Measurements from ENCODE around the gene PDZD7. TPM values are rescaled to one million over a fixed set of nuclear protein-coding genes. Genes with fewer than 3 reads are reported as not detected.
A peak's percentile ranks its signal among the peaks of the same experiment; 100 is the strongest.

Gene PDZD7
- total RNA-seq, 1 experiment from 2014 or later = 0.50 TPM

DNA sequence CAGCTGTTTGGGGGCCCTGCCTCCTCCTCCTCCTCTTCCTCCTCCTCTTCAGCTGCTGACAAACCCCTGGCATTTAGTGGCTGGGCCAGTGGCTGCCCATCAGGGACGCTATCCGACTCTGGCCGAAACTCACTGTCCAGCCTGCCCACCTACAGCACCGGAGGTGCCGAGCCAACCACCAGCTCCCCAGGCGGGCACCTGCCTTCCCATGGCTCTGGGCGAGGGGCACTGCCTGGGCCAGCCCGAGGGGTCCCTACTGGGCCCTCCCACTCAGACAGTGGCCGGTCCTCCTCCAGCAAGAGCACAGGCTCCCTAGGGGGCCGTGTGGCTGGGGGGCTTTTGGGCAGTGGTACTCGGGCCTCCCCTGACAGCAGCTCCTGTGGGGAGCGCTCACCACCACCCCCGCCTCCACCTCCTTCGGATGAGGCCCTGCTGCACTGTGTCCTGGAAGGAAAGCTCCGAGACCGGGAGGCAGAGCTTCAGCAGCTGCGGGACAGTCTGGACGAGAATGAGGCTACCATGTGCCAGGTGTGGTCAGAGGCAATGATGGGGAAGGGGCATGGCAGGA lies 27.2 kb downstream of the PDZD7 start:
- H3K4me3 ChIP-seq = no peak overlapping the region
- H3K27ac ChIP-seq = no peak overlapping the region
- H3K4me1 ChIP-seq (replicated peaks) = peaks cover 54% of the 10 kb centered on the region
- no peaks in the 10 kb centered on the region for H3K27me3 ChIP-seq (replicated peaks)
- no peak for DNase-seq (ENCODE audit: low read depth in 1 of 2, low spot score in 2 of 2)
- H3K36me3 ChIP-seq = peaks cover 72% of the 10 kb centered on the region
- H3K9me3 ChIP-seq (replicated peaks) = no peaks in the 10 kb centered on the region

DNA sequence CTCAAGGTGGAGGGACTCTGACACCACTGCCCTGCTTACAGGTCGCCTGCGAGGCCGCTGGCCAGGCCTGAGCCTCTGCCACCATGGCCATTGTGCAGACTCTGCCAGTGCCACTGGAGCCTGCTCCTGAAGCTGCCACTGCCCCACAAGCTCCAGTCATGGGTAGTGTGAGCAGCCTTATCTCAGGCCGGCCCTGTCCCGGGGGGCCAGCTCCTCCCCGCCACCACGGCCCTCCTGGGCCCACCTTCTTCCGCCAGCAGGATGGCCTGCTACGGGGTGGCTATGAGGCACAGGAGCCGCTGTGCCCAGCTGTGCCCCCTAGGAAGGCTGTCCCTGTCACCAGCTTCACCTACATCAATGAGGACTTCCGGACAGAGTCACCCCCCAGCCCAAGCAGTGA lies 28.5 kb downstream of the PDZD7 start:
- H3K27ac ChIP-seq = no peak overlapping the region

DNA sequence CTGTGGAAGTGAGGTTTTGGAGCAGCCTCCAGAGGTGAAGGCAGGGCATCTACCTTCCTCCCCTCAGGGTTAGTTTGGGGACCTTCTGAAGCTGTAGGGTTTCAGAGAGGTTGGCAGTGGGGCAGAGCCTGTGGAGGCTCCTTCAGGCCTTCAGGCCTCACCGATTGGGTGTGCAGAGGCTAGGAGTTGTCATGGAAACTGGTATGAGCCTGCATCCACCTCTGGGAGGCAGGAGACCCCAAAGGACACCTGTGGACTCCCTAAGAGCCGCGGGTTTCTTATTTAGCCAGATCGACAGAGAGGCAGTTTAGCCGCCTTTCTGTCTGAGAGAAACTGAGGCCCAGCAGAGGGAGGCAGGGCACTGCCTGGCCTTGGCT lies 29.3 kb downstream of the PDZD7 start:
- Histone ChIP-seq H3K9me3 (replicated peaks) (no peaks in the 10 kb centered on the region), H3K27me3 (replicated peaks) (no peaks in the 10 kb centered on the region), H3K4me1 (replicated peaks) (peaks cover 54% of the 10 kb centered on the region), H3K36me3 (peaks cover 59% of the 10 kb centered on the region), H3K27ac (no peak overlapping the region), H3K4me3 (peak overlapping the region; percentile 81; the same call in 1 of the 2 replicates)
- DNase-seq (ENCODE audit: low read depth in 1 of 2, low spot score in 2 of 2) = no peak

More for the DNA sequence above, 28.5 kb downstream of the PDZD7 start:
- Histone ChIP-seq H3K4me3 (no peak overlapping the region), H3K27me3 (replicated peaks) (no peaks in the 10 kb centered on the region), H3K9me3 (replicated peaks) (no peaks in the 10 kb centered on the region), H3K4me1 (replicated peaks) (peaks cover 54% of the 10 kb centered on the region), H3K36me3 (peaks cover 68% of the 10 kb centered on the region)
- DNase-seq (ENCODE audit: low read depth in 1 of 2, low spot score in 2 of 2) = no peak

DNA sequence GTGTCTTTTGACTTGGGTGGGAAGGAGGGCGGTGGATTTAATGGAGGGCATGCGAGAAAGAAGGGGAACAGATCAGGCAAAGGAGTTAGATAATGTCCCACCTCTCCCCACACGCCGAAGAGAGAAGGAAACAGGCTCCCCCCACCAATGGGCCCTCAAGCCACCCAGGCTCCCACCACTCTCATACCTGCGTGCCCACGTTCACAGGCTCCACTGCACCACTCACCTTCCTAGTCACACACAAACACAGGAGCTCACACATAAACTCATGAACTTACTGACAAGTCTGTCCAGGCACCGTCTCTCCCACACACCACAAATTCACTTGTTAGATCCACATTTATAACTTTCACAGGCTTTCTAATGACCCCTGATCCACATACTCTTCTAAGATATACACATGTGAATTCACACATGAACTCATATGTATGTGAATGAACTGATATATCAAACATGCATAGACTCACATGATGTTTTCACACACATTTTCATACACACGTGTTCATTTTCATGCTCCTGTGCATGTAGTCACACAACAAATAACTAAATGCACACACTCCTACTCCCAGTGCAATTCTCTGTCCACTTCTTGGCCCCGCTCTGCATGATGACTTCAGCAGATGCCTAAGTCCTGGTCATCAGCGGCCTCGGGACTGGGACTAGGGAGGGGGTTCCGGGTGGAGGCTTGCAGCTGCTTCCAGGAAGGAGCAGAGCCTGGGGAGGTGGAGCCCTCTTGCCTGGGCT lies 29.8 kb downstream of the PDZD7 start:
- DNase-seq (ENCODE audit: low read depth in 1 of 2, low spot score in 2 of 2) = peak; percentile 70 to 89
- Histone ChIP-seq H3K27ac (peak overlapping the region; percentile 94), H3K9me3 (replicated peaks) (no peaks in the 10 kb centered on the region), H3K4me3 (peak overlapping the region; percentile 81), H3K4me1 (replicated peaks) (peaks cover 54% of the 10 kb centered on the region), H3K27me3 (replicated peaks) (no peaks in the 10 kb centered on the region), H3K36me3 (peaks cover 54% of the 10 kb centered on the region)

DNA sequence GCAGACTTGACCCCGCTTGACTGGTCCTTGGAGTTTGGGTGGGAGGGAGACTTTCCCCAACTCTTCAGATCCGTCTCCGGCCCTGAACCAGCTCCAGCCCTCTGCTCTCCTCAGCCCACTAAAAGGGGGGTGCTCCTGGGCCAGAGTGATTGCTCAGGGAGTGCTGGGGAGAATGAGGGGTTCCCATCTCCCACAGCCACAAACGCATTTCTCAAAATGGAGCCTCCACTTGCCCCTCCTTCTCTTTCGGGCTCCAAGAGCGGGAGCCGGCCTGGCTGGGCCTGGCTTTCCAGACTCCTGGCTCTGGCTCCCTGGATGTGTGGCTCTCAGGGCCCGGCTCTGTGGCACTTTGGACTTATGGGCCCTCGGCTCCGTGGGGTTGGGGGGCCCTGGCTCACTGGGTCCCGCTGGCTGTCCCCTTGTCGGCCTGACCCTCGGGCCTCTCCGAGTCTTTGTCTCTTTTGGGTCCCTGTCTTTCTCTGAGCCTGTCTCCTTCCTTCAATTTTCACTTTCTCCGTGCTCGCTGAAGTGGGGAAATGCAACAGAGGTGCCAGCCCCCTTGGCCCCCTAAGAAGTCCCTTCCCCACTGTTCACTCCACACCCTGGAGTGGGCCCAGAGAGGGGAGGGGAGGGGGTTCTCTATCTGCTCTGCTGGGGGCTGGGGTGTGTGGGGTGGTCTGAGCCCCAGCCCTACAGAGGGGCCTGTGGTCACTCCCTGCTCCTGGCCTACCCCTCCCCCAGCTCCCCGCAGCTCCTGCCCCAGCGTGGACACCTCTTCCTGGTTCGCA lies 30.6 kb downstream of the PDZD7 start:
- Histone ChIP-seq H3K9me3 (replicated peaks) (no peaks in the 10 kb centered on the region), H3K36me3 (peaks cover 46% of the 10 kb centered on the region), H3K4me3 (peak overlapping the region; percentile 81), H3K4me1 (replicated peaks) (peaks cover 60% of the 10 kb centered on the region), H3K27ac (peak overlapping the region; percentile 94), H3K27me3 (replicated peaks) (no peaks in the 10 kb centered on the region)
- DNase-seq (ENCODE audit: low read depth in 1 of 2, low spot score in 2 of 2) = peak in 1 of 2 experiments; percentile 62

DNA sequence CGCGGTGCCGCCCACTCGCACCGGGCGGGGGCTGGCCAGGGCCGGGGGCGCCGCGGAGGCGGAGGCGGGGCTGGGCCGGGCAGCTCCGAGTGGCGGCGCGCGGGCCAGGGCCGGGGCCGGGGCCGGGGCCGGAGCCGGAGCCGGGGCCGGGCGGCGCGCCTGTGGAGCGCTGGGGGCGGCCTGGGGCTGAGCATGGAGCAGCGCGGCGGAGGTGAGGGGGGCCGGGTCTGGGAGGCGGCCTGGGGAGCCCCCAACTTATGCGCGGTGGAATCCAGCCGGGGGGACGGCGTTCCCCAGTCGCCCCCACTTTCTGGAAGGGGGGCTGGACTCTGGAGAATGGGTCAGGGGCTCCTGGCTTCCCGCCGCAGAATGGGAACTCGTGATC lies 31.2 kb downstream of the PDZD7 start, which contains the start of gene LZTS2:
TSS of gene LZTS2 (plus strand) at position 67 of the 385 bp plus-strand sequence. CDS start 2,731 bp downstream, outside the sequence.
- peak within 1 kb of the TSS; percentile 81 for H3K4me3 ChIP-seq
- H3K27ac ChIP-seq = peak within 1 kb of the TSS; percentile 94
- no peak for DNase-seq (ENCODE audit: low read depth in 1 of 2, low spot score in 2 of 2)
- H3K9me3 ChIP-seq (replicated peaks) = no peaks in the 10 kb centered on the region
- H3K4me1 ChIP-seq (replicated peaks) = peaks cover 66% of the 10 kb centered on the region
- peaks cover 43% of the 10 kb centered on the region for H3K36me3 ChIP-seq
- H3K27me3 ChIP-seq (replicated peaks) = no peaks in the 10 kb centered on the region

DNA sequence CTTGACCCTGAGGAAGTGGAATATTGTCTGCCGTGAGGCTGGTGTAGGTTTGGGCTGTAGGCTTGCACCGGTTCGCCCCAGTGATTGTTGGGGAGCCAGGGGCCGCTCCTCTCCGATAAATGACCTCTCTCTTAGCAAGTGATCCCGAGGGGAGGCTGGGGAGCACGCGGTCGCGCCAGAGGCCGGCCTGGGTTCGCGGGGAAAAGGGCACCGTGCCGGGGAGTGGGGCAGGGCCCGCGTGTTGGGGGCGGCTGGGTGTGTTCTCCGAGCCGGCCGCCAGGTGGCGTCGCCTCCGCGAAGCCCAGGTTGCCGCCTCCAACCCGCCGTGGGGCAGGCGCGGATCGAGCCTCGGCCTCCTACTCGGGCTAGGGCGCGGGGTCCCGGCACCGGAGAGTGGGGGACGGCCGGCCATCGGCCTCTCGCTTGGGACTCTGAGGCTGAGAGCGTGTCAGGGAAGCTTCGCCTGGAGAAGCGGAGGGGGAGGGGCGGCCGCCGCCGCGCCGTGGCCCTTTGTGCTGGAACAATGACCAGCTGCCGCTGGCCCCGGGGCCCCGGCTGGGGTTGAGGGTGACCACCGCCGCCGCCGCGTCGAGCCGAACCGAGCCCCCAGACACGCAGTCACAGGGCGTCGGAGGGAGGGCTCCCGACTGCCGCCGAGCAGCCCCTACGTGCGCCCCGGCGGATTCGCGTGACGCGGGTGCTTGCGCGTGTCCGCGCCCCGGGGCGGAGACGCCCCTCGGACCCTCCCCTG lies 31.8 kb downstream of the PDZD7 start:
- DNase-seq (ENCODE audit: low read depth in 1 of 2, low spot score in 2 of 2) = peak; percentile 83 to 91
- peak overlapping the region; percentile 94 for H3K27ac ChIP-seq
- H3K4me1 ChIP-seq (replicated peaks) = peaks cover 71% of the 10 kb centered on the region
- H3K36me3 ChIP-seq = peaks cover 43% of the 10 kb centered on the region
- no peaks in the 10 kb centered on the region for H3K9me3 ChIP-seq (replicated peaks)
- no peaks in the 10 kb centered on the region for H3K27me3 ChIP-seq (replicated peaks)
- peak overlapping the region; percentile 81 for H3K4me3 ChIP-seq

DNA sequence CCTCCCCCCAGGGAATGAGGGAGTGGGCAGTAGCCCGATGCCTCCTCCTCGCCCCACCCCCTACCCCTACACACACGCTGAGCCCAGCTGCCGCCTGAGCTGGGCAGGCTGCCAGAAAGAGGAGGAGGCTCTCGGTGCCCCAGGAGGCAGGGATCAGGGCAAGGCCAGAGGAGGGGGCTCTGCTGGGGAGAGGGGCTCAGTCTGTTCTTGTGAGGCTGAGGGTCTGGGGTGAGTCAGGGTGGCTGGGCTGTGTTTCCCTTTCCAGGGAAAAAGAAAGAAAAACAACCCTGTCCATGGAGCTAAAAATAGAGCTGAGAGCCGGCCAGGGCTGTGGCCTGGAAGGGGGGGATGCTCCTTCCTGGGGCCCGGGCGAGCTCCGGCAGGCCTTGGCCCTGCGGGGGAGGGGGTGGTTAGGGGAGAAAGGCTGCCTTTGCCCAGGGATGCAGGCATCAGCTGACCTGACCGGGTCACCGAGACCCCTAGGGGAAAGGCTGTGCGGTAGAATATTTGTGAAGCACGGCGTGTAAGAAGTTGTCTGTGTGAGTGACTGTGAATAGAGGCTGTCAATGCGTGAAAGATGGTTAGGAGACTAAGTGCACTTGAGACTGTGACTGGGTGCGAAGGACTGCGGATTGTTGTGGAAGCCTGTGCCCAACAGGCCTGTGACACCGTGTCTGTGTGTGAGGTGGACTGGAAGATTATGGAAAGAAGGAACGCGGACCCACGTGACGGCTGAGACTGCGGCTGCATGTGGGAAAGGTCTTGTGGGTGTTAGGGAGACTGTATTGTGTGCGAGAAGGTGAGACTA lies 32.5 kb downstream of the PDZD7 start:
- Histone ChIP-seq H3K9me3 (replicated peaks) (no peaks in the 10 kb centered on the region), H3K27ac (peak overlapping the region; percentile 94), H3K4me3 (peak overlapping the region; percentile 81), H3K27me3 (replicated peaks) (no peaks in the 10 kb centered on the region), H3K36me3 (peaks cover 43% of the 10 kb centered on the region), H3K4me1 (replicated peaks) (peaks cover 74% of the 10 kb centered on the region)
- peak; percentile 90 for DNase-seq (ENCODE audit: low read depth in 1 of 2, low spot score in 2 of 2)

DNA sequence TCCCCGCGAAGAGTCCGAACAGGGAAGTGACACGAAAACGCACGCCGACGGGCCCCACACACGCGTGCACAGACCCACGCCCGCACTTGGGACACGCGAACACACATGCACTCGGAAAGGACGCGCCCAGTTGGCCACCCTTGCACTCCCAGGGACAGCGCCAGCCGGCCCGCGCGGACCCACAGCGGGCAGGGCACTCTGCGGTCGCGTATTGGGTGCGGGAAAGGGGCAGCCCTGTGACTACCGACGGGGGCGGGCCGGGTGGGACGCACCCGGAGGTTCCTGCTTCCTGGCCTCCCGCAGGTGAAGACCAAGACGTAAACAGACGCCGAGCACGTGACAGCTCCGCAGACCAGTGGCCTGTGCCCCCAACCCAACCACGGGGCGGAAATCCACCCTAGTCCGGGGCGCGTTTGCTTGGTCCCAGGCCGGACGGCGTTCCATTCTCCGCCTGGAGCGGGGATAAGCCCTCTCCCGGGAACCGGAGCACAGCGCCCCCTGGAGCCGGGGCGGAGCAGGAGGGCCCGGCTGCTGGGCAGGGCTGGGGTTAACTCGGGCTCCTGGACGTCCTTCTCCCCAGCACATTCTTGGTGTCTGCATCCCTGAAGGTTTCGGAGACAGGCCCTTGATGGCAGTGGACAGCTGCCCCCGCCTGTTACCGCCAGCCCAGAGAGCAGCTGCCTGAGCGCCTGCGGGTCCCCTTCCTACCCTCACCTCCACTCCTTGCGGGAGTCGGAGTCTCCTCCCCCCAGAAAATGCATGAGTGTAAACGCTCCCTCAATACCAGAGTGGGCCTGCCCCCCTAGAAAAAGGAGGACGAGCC lies 33.4 kb downstream of the PDZD7 start:
- Histone ChIP-seq H3K9me3 (replicated peaks) (no peaks in the 10 kb centered on the region), H3K36me3 (peaks cover 41% of the 10 kb centered on the region), H3K4me1 (replicated peaks) (peaks cover 74% of the 10 kb centered on the region), H3K27ac (peak overlapping the region; percentile 94), H3K4me3 (peak overlapping the region; percentile 81), H3K27me3 (replicated peaks) (no peaks in the 10 kb centered on the region)
- DNase-seq (ENCODE audit: low read depth in 1 of 2, low spot score in 2 of 2) = peak; percentile 88

DNA sequence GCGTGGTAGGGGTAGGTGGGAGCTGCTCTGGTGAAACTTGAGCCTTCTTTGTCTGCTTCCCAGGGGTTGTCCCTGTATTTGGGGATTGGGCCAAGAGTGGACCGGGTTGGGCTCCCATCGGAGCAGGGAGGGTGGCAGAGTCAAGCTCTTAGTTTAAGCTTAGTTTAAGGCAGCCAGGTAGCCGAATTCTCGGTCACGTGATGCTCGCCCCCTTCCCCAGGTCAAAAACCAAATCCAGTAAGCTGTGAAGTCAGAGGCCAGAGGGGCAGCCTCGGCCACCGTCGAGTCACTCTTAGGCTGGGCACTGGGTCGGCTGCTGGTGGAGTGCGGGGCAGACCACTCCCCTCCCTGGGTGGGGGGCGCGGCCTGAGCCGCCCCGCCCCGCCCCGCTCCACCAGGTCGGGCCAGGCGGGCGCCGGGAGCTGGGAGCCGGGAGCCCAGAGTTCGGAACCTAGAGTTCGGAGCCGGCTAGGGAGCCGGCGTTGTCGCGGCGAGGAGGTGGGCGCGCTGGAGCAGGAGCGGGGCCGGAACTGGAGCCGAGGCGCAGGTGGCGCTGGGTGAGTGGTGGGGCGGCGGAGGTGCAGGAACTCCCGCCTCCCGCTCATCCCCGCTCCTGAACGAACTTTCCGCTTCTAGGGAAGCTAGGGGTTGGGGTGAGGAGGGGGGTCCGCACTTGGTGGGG lies 34.1 kb downstream of the PDZD7 start:
- DNase-seq (ENCODE audit: low read depth in 1 of 2, low spot score in 2 of 2) = peak in 1 of 2 experiments; percentile 42

DNA sequence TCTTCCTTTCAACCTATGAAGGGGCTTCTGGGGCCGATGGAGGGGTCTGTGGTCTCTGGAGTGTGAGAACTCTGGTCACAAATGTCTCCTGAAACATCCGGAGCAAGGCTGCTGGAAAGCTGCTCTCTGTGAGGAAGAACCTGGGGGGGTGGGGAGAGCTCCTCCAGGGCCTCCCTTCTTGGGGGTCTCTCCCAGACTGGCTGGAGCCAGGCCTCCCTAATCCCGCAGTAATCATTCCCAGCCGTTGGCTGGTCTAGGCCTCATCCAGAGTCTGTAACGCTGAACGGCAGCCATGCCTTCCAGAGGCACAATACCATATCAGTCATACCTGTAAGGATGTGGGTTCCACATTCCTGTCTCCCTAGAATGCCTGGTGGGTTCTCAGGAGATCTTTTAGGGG lies 35.7 kb downstream of the PDZD7 start:
- DNase-seq (ENCODE audit: low read depth in 1 of 2, low spot score in 2 of 2) = peak; percentile 72 to 78
- Histone ChIP-seq H3K27me3 (replicated peaks) (no peaks in the 10 kb centered on the region), H3K4me3 (no peak overlapping the region), H3K4me1 (replicated peaks) (peaks cover 56% of the 10 kb centered on the region), H3K9me3 (replicated peaks) (no peaks in the 10 kb centered on the region), H3K27ac (peak overlapping the region; percentile 57), H3K36me3 (peaks cover 44% of the 10 kb centered on the region)

More for the DNA sequence above, 34.1 kb downstream of the PDZD7 start:
- H3K4me3 ChIP-seq = peak overlapping the region; percentile 81
- peaks cover 68% of the 10 kb centered on the region for H3K4me1 ChIP-seq (replicated peaks)
- H3K27me3 ChIP-seq (replicated peaks) = no peaks in the 10 kb centered on the region
- H3K36me3 ChIP-seq = peaks cover 34% of the 10 kb centered on the region
- no peaks in the 10 kb centered on the region for H3K9me3 ChIP-seq (replicated peaks)
- no peak overlapping the region for H3K27ac ChIP-seq

All from SJSA1 (cell line).